WTC11 (cell line): Measurements from ENCODE around the gene SYCE3. TPM values are rescaled to one million over a fixed set of nuclear protein-coding genes. Genes with fewer than 3 reads are reported as not detected.

Experiments
- ATAC-seq: fragments of 200-7000 bp; cut with Tn5 transposase; 2 replicates; pipeline ENCODE4 v1.10.0; 2021; ENCODE audit warnings: mild to moderate bottlenecking, moderate library complexity
- CTCF ChIA-PET: fragments of 300-600 bp; sonication (Branson Sonifier 250); formaldehyde crosslinking; loops from one replicate; lab custom pipeline; 2021; ENCODE audit warnings: antibody characterized with exemption; lab: Charles Lee
- POLR2A ChIA-PET: fragments of 350-600 bp; sonication (Branson Sonifier 250); formaldehyde crosslinking; loops from one replicate; lab custom pipeline; 2021; ENCODE audit warnings: antibody characterized with exemption; lab: Charles Lee
- DNase-seq: peaks from one replicate; pipeline ENCODE4 v3.0.0; 2021; ENCODE audit warnings: low spot score
- H3K27ac Mint-ChIP-seq: 2 replicates; pipeline ENCODE4 v1.8.0; 2021; ENCODE audit warnings: mixed read lengths
- H3K27me3 Mint-ChIP-seq: 2 replicates; pipeline ENCODE4 v1.8.0; 2021; ENCODE audit warnings: low read depth, mild to moderate bottlenecking, moderate library complexity, mixed read lengths
- H3K36me3 Mint-ChIP-seq: 2 replicates; pipeline ENCODE4 v1.8.0; 2021; ENCODE audit warnings: mixed read lengths
- H3K4me1 Mint-ChIP-seq: 2 replicates; pipeline ENCODE4 v1.8.0; 2022; ENCODE audit warnings: mixed read lengths
- H3K4me3 Mint-ChIP-seq: 2 replicates; pipeline ENCODE4 v1.8.0; 2021; ENCODE audit warnings: mild to moderate bottlenecking, moderate library complexity, mixed read lengths
- H3K9me3 Mint-ChIP-seq: 2 replicates; pipeline ENCODE4 v1.8.0; 2021; ENCODE audit warnings: mixed read lengths
- ATF6 ChIP-seq: sonication (generic); formaldehyde crosslinking; IDR thresholded peaks from 2 replicates; pipeline ENCODE4 v1.8.1; 2023; ENCODE audit warnings: mild to moderate bottlenecking, missing genetic modification reagents
- CBFB ChIP-seq: sonication (generic); formaldehyde crosslinking; IDR thresholded peaks from 2 replicates; pipeline ENCODE4 v1.8.1; 2022; ENCODE audit warnings: mild to moderate bottlenecking, low read depth, missing genetic modification reagents
- CREB1 ChIP-seq: sonication (generic); formaldehyde crosslinking; IDR thresholded peaks from 2 replicates; pipeline ENCODE4 v1.8.0; 2023; ENCODE audit warnings: mild to moderate bottlenecking, missing genetic modification reagents
- E2F1 ChIP-seq: sonication (generic); formaldehyde crosslinking; IDR thresholded peaks from 2 replicates; pipeline ENCODE4 v1.8.0; 2022; ENCODE audit warnings: mild to moderate bottlenecking, missing genetic modification reagents
- ESRRA ChIP-seq: sonication (generic); formaldehyde crosslinking; IDR thresholded peaks from 2 replicates; pipeline ENCODE4 v1.8.1; 2022; ENCODE audit warnings: mild to moderate bottlenecking, missing genetic modification reagents, borderline replicate concordance
- FOXJ3 ChIP-seq: sonication (generic); formaldehyde crosslinking; IDR thresholded peaks from 2 replicates; pipeline ENCODE4 v1.9.0; 2021; ENCODE audit warnings: missing genetic modification reagents, mild to moderate bottlenecking, borderline replicate concordance
- GTF2I ChIP-seq: fragments of 250-450 bp; sonication (Bioruptor Pico); conservative IDR thresholded peaks from 2 replicates; pipeline ENCODE4 v1.4.0; 2021; ENCODE audit warnings: mild to moderate bottlenecking
- HMGA2 ChIP-seq: fragments of 250-450 bp; sonication (Bioruptor Pico); IDR thresholded peaks from 2 replicates; pipeline ENCODE4 v1.4.0; 2021; ENCODE audit warnings: mild to moderate bottlenecking, moderate library complexity
- IRF1 ChIP-seq: sonication (generic); formaldehyde crosslinking; IDR thresholded peaks from 2 replicates; pipeline ENCODE4 v1.8.0; 2023; ENCODE audit warnings: missing genetic modification reagents
- IRF2 ChIP-seq: sonication (generic); formaldehyde crosslinking; IDR thresholded peaks from 2 replicates; pipeline ENCODE4 v1.8.0; 2022; ENCODE audit warnings: low read depth, missing genetic modification reagents, borderline replicate concordance
- JAZF1 ChIP-seq: fragments of 250-450 bp; sonication (Bioruptor Pico); IDR thresholded peaks from 2 replicates; pipeline ENCODE4 v1.9.0; 2021; ENCODE audit warnings: moderate library complexity, mild to moderate bottlenecking, inconsistent platforms
- MAX ChIP-seq: sonication (generic); formaldehyde crosslinking; IDR thresholded peaks from 2 replicates; pipeline ENCODE4 v1.8.0; 2022; ENCODE audit warnings: mild to moderate bottlenecking, missing genetic modification reagents
- MXD4 ChIP-seq: fragments of 250-450 bp; sonication (Bioruptor Pico); IDR thresholded peaks from 2 replicates; pipeline ENCODE4 v1.8.0; 2021; ENCODE audit warnings: mild to moderate bottlenecking, moderate library complexity, borderline replicate concordance
- NFE2L1 ChIP-seq: sonication (generic); formaldehyde crosslinking; IDR thresholded peaks from 2 replicates; pipeline ENCODE4 v1.8.1; 2023; ENCODE audit warnings: missing genetic modification reagents
- OVOL2 ChIP-seq: fragments of 250-450 bp; sonication (Bioruptor Pico); IDR thresholded peaks from 2 replicates; pipeline ENCODE4 v1.9.0; 2021; ENCODE audit warnings: mild to moderate bottlenecking, borderline replicate concordance
- SOX15 ChIP-seq: fragments of 250-450 bp; sonication (Bioruptor Pico); IDR thresholded peaks from 2 replicates; pipeline ENCODE4 v1.9.0; 2021; ENCODE audit warnings: mild to moderate bottlenecking
- TEAD4 ChIP-seq: sonication (generic); formaldehyde crosslinking; IDR thresholded peaks from 2 replicates; pipeline ENCODE4 v1.8.0; 2022; ENCODE audit warnings: mild to moderate bottlenecking, missing genetic modification reagents
- TP53 ChIP-seq: sonication (generic); formaldehyde crosslinking; IDR thresholded peaks from 2 replicates; pipeline ENCODE4 v1.8.1; 2023; ENCODE audit warnings: mild to moderate bottlenecking, missing genetic modification reagents
- ZBTB21 ChIP-seq: sonication (generic); formaldehyde crosslinking; IDR thresholded peaks from 2 replicates; pipeline ENCODE4 v1.8.1; 2023; ENCODE audit warnings: mild to moderate bottlenecking, missing genetic modification reagents, borderline replicate concordance
- ZNF232 ChIP-seq: sonication (generic); formaldehyde crosslinking; IDR thresholded peaks from 2 replicates; pipeline ENCODE4 v1.8.0; 2022; ENCODE audit warnings: mild to moderate bottlenecking, missing genetic modification reagents
- ZNF263 ChIP-seq: sonication (generic); formaldehyde crosslinking; IDR thresholded peaks from 2 replicates; pipeline ENCODE4 v1.8.1; 2022; ENCODE audit warnings: low read depth, mild to moderate bottlenecking, moderate library complexity, missing genetic modification reagents
- ZNF396 ChIP-seq: fragments of 250-450 bp; sonication (Bioruptor Pico); IDR thresholded peaks from 2 replicates; pipeline ENCODE4 v1.8.0; 2021; ENCODE audit warnings: mild to moderate bottlenecking, moderate library complexity, borderline replicate concordance
- ZNF416 ChIP-seq: fragments of 250-450 bp; sonication (Bioruptor Pico); IDR thresholded peaks from 2 replicates; pipeline ENCODE4 v1.9.0; 2021; ENCODE audit warnings: mild to moderate bottlenecking, inconsistent platforms
- ZNF512 ChIP-seq: sonication (generic); formaldehyde crosslinking; IDR thresholded peaks from 2 replicates; pipeline ENCODE4 v1.8.1; 2022; ENCODE audit warnings: missing genetic modification reagents, borderline replicate concordance
- ZSCAN18 ChIP-seq: fragments of 250-450 bp; sonication (Bioruptor Pico); IDR thresholded peaks from 2 replicates; pipeline ENCODE4 v2.1.2; 2022; ENCODE audit warnings: mild to moderate bottlenecking, moderate library complexity
- total RNA-seq: library from RNA; stranded (reverse); gene quantifications from 3 replicates; pipeline ENCODE4 v1.2.3, GENCODE V29; 2021

Gene SYCE3
- total RNA-seq, 1 experiment from 2014 or later: 0.46 TPM

GRCh38 chr22:50610581-50610980, 47.9 kb upstream of the SYCE3 start (continued):
- TF ChIP-seq GTF2I (CRISPR knock-in tag) (no peak), ZBTB21 (CRISPR knock-in tag) (no peak), MXD4 (CRISPR knock-in tag) (no peak), ZNF232 (CRISPR knock-in tag) (no peak)

GRCh38 chr22:50610041-50610451, 47.3 kb upstream of the SYCE3 start:
- ChIA-PET CTCF (interaction anchor here (1.5 kb wide), 1 partner anchor 11 kb away, joined by 7 read pairs; no protein-coding TSS in a partner anchor), POLR2A (interaction anchor here (0.9 kb wide), 1 partner anchor 84 kb away, joined by 3 read pairs; no protein-coding TSS in a partner anchor)
- no peak for ATAC-seq
- H3K4me1 Mint-ChIP-seq: peaks cover 14% of the 10 kb centered on the region
- no peaks in the 10 kb centered on the region for H3K36me3 Mint-ChIP-seq
- DNase-seq: no peak
- H3K27me3 Mint-ChIP-seq: peaks cover 20% of the 10 kb centered on the region
- H3K9me3 Mint-ChIP-seq: no peaks in the 10 kb centered on the region
- H3K27ac Mint-ChIP-seq: no peak overlapping the region
- TF ChIP-seq JAZF1 (CRISPR knock-in tag) (no peak), ZNF263 (CRISPR knock-in tag) (no peak), CBFB (CRISPR knock-in tag) (no peak), ESRRA (CRISPR knock-in tag) (no peak), GTF2I (CRISPR knock-in tag) (no peak), TP53 (CRISPR knock-in tag) (no peak), E2F1 (CRISPR knock-in tag) (no peak), MAX (no peak), NFE2L1 (CRISPR knock-in tag) (no peak), ZNF416 (CRISPR knock-in tag) (no peak), FOXJ3 (CRISPR knock-in tag) (no peak), HMGA2 (CRISPR knock-in tag) (no peak), IRF1 (CRISPR knock-in tag) (no peak), ZBTB21 (CRISPR knock-in tag) (no peak), IRF2 (CRISPR knock-in tag) (no peak), SOX15 (CRISPR knock-in tag) (no peak), CREB1 (no peak), OVOL2 (CRISPR knock-in tag) (no peak)
- TF ChIP-seq, all 79 proteins: peak for 0
- H3K4me3 Mint-ChIP-seq: no peak overlapping the region

GRCh38 chr22:50609599-50609998, 46.9 kb upstream of the SYCE3 start:
- no peak for DNase-seq
- TF ChIP-seq TP53 (CRISPR knock-in tag): no peak
- Mint-ChIP-seq H3K9me3 (no peaks in the 10 kb centered on the region), H3K27ac (no peak overlapping the region), H3K4me3 (no peak overlapping the region), H3K36me3 (no peaks in the 10 kb centered on the region), H3K27me3 (peaks cover 20% of the 10 kb centered on the region), H3K4me1 (peaks cover 14% of the 10 kb centered on the region)
- ATAC-seq: no peak
- CTCF ChIA-PET: interaction anchor here (1.5 kb wide), 1 partner anchor 11 kb away, joined by 7 read pairs; no protein-coding TSS in a partner anchor
- POLR2A ChIA-PET: interaction anchor here (0.9 kb wide), 1 partner anchor 84 kb away, joined by 3 read pairs; no protein-coding TSS in a partner anchor

GRCh38 chr22:50608996-50609395, 46.3 kb upstream of the SYCE3 start:
- ChIA-PET POLR2A (no interaction called here), CTCF (interaction anchor here (0.5 to 1.5 kb wide), 4 partner anchors 12 to 91 kb away, joined by 3 to 7 read pairs (median 4); no protein-coding TSS in a partner anchor)
- no peak for DNase-seq
- Mint-ChIP-seq H3K36me3 (no peaks in the 10 kb centered on the region), H3K4me1 (peaks cover 14% of the 10 kb centered on the region), H3K27me3 (peaks cover 17% of the 10 kb centered on the region), H3K27ac (no peak overlapping the region), H3K9me3 (no peaks in the 10 kb centered on the region), H3K4me3 (no peak overlapping the region)
- no peak for ATAC-seq
- TF ChIP-seq ZNF396 (CRISPR knock-in tag) (no peak), ZNF512 (CRISPR knock-in tag) (no peak), TEAD4 (CRISPR knock-in tag) (no peak), ZSCAN18 (no peak), ATF6 (no peak)
